Stimulated activated CD8-positive, alpha-beta memory T cell treated with anti-CD3 and anti-CD28 coated beads, Interleukin-7, amount 100 ng/mL, for 24 hours (primary cell): ENCODE measurements around the gene EXOC3.
"Not testable (repeated sequence)": the region's sequence is repeated elsewhere in the genome, so short reads cannot be mapped to it uniquely, and the experiment has no call there.

Experiments
- DNase-seq: peaks from one replicate; pipeline ENCODE4 v3.0.0-alpha.2; 2020; ENCODE audit warnings: low read depth

The EXOC3 gene

GRCh38 chr5:473551-474192, 30.7 kb downstream of the EXOC3 start:
- DNase-seq = no peak

- DNase-seq = not testable (repeated sequence)
Measured at GRCh38 chr5:474232-474839, 31.4 kb downstream of the EXOC3 start.

DNA sequence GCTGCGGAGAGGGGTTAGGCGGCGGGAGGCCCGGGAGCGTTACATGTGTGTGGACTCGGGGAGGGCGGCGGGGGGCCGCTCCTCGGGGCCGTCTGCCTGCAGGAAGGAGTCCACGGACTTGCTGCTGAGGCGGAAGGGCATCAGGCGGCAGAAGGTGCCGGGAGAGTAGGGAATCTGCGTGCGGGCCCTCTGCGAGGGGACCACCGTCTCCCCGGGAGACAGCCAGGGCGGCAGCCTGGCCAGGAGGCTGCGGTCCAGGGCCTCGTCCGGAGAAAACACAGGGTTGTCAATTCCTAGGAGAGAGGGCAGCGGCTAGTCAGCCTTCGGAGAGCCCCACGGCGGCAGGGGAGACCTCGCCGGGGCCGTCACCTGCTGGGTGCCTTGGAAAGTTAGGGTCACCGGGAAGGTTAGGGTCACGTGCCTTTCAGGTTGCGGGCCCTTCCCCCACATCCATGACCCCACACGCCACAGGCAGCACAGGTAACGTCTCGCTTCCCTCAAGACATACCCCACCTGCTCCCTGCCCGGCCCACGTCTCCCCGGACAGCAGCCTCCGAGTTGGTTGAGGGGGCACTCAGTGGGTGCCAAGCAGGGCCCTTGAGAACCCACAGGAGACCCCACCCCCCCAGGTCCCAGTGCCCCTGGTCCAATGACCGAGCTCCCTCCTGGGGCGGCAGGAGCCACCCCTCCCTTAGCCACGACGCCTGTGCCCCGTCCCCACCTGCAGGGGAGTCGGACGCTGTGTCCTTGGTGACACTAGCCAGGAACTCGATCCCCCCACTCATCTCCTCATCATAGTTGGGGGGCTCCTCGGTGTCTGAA, 32.1 kb downstream of the EXOC3 start:
- no peak for DNase-seq

DNA sequence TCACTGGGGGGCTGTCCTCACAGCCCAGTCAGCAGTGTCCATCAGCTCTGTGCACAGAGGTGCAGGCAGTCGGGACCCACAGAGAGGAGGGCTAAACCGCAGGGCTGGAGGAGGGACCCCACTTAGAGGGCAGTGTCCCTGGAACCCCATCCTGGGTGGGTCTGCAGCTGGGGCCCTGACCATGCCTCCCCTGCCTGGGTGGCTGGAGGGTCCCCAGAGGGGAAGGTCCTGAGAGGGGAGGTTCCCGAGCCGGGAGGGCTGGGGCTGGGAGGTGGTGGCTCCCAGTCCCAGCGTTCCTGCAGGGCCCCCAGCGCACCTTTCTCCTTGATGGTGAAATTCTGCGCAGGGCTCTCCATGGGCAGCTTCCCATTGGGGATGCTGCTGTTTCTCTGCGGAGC, 32.7 kb downstream of the EXOC3 start:
- no peak for DNase-seq

GRCh38 chr5:476102-476813, 33.3 kb downstream of the EXOC3 start:
- no peak for DNase-seq

- DNase-seq = no peak
Measured at GRCh38 chr5:476814-477175, 33.8 kb downstream of the EXOC3 start.

GRCh38 chr5:477247-477646, 34.3 kb downstream of the EXOC3 start:
- no peak for DNase-seq

- no peak for DNase-seq
Measured at GRCh38 chr5:477871-478270, 34.9 kb downstream of the EXOC3 start.

GRCh38 chr5:478369-478981, 35.5 kb downstream of the EXOC3 start:
- DNase-seq = no peak

DNA sequence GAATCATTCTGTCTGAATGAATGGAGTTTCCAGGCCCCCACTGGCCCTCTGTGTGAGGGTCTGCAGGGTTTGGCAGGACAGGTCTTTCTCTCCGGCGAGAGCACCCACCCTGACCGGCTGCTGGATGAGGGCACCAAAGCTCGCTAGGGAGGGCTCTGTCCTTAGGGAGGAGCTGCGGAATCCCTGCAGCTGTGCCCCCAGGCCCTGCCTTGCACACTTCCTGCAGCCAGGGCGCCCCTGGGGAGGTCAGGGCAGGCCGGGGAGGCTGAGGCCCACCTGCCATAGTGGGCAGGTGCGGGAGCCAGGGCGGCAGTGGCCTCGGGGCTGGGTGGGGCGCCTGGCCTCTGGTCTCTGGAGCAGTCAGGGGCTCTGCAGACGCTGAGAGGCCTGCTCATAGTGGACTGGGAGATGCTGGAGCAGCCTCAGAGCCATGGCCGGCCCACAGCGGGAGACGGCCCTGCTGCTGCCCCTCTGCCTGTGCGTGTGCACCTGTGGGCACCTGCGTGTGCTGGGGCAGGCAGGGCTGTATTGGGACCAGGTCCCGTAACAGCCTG, 36.1 kb downstream of the EXOC3 start:
- no peak for DNase-seq

DNA sequence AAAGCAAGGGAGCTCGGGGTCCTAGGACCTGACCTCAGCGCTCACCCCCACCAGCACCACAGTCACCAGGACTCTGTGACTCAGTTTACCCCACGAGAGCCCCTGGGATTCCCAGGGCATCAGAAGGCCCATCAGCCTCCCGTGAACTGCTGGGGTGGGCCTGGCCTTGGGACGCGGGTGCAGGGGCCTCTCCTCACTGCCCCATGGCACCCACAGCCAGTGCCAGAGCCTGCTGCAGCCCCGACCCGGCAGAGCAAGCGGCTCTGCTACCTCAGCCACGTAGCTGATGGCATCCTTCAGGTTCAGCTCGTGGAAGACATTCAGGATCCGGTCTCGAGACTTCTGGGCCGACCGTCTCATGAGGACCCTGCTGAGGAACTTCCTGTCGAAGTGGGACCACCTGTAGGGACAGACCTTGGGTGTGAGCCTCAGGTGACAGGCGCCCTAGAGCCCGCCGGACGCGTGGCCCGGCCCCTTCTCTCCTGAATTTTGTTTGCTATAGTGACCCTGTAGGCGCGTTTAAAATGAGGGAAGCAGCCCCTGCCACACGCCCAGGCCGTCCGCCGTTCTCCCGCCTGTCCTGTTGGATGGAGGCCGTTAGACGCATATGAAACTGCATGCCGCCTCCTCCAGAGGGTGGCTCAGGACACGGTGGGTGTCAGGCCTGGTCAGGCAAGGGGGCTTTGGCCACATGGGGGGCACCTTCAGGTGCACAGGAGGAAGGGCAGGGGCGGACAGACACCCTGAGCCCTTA, 36.8 kb downstream of the EXOC3 start:
- no peak for DNase-seq

- no peak for DNase-seq
Measured at GRCh38 chr5:481347-481746, 38.4 kb downstream of the EXOC3 start.

DNA sequence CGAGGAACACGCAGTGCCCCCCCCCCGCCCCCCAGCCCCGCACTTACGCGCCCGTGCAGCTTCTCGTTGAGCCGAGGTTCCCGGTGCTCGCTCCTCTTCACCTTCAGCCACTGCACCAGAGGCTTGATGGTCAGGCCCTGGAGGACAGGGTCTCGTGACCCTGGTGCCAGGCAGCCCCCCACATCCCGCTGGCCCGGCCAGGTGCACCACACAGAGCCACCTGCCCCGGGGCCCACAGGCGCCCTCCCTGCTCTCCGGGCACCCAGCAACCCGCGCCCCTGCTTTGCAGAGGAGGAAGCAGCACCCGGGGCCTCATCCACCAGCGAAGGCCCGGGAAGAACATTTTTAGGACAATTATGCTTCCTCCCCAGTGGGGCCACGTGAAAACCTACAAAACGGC, 39.0 kb downstream of the EXOC3 start:
- DNase-seq = no peak

GRCh38 chr5:482506-482905, 39.5 kb downstream of the EXOC3 start:
- DNase-seq = no peak

- DNase-seq = no peak
Measured at GRCh38 chr5:483011-483410, 40.0 kb downstream of the EXOC3 start.

- no peak for DNase-seq
Measured at GRCh38 chr5:483434-484140, 40.6 kb downstream of the EXOC3 start.

DNA sequence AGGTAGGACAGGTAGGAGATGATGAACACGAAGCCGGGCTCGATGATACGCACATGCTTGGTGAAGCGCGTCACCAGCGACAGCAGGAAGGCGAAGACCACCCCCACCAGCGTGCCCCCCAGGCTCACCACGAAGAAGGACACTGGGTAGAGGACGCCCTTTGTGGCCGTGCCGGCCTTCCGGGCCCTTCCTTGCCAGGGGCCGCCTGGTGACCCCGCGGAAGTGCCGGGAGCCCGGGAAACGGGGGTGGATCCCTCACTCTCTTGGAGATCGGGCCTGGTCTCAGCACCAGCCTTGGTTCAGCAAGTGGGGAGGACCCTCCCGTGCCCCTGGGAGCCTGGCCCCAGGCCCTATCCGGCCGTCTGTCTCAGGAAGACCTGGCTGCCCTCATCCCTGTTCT, 41.6 kb downstream of the EXOC3 start:
- DNase-seq = no peak

DNA sequence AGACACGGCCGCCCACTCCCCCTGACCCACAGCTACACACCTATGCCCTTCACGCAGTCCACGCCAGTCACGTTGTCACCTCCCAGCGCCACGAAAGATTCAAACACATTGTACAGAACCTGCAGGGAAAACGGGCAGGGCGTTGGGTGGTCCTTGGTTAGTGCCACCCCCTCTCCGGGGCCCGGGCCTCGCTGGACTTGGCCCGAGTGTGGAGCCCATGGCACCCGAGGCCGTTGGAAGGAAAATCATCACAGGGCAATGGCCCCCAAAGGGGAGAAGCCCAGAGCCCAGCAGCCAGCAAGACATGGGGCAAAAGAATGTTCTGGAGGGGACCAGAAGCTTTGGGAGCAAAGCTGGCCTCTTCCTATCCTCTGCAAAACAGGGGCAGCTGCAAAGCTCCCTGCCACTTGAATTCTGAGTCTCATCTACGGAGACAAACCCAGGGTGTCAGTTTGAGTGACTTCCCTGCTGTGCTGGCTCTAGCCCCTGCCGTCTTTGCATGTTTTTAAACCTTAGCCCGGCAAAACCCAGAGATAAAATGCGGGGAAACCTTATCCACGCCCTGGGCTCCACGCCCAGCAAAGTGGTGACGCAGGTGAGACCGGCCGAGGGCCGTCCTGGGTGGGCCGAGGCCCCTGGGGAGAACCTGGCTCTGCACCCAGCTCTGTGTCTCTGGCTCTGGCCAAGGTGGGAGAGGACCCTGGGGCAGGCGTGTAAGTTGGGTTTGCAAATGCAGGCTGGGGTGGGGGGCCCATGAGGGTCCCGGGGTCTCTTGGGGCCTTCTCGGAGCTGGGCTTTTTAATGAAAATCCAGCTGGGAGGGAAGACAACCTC, 42.4 kb downstream of the EXOC3 start:
- no peak for DNase-seq

DNA sequence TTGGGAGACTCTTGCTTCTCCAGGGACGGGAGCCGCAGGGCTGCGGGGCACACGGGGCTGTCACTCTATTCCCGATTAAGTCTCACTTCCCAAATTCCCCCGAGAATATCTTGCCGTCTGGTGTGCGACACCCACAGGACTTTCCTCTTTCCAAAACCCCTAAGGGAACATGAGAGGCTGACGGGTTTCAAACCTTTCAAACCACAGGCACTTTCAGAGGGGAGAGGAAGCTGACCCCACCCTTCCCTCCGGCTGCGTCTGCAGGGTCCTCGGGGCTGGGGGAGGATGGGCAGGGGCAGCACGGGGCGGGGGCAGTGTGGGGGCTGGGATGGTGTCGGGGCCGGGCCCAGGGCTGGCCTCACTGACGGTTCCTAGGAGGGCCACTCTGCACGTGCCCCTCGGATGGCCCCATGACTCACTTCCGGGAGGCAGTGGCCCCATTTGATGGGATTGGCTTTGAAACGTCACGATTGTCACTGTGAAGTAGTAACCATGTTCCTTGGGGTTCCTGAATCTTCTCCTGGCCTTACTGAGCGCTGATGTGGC, 43.0 kb downstream of the EXOC3 start:
- no peak for DNase-seq
